HG02642 (cell line): ENCODE results near the gene PXYLP1.
A peak's percentile ranks its signal among the peaks of the same experiment; 100 is the strongest.
"Not testable (repeated sequence)": the region's sequence is repeated elsewhere in the genome, so short reads cannot be mapped to it uniquely, and the experiment has no call there.

Experiments used
- ATAC-seq: cut with Tn5 transposase; IDR thresholded peaks from one replicate; pipeline ENCODE4 v1.9.1; 2021; ENCODE audit warnings: mild to moderate bottlenecking; ENCODE audit not compliant: unreplicated experiment, poor library complexity

PXYLP1 gene

DNA sequence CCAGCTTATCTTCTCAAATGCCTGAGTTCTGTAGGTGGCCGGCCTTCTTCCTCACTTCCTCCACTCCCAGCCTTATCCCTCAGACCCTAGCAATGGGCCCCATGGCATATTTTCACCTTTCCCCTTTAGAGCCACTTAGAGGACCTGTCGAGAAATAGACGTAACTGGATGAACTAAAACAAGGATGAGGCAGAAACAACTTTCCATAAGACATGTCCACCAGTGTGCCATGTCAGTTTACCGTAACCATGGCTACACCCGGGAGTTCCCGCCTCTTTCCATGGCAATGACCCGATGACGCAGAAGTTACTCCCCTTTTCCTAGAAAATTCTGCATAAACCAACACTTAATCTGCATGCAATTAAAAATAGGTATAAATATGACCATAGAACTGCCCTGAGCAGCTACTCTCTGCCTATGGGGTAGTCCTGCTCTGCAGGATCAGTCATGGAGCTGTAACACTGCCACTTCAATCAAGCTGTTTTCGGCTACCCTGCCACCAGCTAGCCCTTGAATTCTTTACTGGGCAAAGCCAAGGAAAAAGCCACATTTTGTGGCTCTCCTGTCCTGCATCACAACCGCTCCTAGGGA, 81.6 kb downstream of the PXYLP1 start:
- no peak for ATAC-seq

DNA sequence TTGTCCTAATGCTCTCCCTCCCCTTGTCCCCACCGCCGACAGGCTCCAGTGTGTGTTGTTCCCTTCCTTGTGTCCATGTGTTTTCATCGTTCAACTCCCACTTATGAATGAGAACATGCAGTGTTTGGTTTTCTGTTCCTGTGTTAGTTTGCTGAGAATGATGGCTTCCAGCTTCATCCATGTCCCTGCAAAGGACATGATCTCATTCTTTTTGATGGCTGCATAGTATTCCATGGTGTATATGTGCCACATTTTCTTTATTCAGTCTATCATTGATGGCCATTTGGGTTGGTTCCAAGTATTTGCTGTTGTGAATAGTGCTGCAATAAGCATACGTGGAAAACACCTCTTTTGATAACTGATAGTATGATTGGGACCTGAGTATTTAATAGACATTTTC, 82.8 kb downstream of the PXYLP1 start:
- not testable (repeated sequence) for ATAC-seq

DNA sequence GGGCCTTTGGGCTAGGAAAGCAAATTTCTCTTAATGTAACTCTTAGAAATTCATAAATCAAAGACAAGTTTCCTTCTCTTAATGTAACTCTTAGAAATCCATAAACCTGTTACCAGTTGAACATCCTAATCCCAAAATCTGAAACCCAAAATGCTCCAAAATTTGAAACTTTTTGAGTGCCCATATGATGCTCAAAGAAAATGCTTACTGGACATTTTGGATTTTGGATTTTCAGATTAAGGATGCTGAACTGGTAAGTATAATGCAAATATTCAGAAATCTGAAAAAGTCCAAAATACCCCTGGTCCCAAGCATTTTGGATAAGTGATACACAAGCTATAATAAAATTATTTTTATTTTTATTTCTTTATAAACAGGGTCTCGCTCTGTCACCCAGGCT, 85.2 kb downstream of the PXYLP1 start:
- no peak for ATAC-seq

DNA sequence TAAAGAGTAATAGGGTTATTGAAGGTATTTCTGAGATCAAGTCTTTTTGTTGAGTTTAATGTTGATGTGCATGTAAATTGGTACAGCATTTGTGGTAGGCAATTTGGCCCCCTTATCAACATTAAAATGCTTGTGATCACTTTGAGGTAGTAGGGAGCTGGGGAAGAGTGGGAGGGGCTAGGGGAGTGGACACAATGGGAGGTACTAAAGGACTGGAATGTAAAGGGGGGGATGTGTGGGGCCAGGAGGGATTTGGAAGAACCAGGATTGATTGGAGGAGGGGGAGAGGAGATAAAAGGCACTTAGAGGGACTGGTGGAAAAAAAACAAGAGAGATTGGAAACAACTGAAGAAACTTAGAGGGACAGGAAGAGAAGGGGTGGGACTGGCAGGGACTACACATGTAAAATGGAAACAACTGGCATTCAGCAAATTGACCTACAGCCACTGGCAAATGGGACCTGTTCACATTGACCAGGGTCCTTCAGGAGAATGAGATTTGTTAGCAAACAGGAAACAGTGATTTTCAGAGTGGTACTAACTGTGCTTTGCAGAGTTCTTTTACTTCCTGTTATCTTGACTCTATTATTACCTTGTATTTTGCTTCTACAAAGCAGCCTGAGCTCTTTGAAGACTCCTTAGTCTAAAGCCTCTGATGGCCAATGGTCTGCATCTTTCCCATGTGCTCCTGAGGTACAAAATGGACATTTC, 88.9 kb downstream of the PXYLP1 start:
- ATAC-seq, result no peak

DNA sequence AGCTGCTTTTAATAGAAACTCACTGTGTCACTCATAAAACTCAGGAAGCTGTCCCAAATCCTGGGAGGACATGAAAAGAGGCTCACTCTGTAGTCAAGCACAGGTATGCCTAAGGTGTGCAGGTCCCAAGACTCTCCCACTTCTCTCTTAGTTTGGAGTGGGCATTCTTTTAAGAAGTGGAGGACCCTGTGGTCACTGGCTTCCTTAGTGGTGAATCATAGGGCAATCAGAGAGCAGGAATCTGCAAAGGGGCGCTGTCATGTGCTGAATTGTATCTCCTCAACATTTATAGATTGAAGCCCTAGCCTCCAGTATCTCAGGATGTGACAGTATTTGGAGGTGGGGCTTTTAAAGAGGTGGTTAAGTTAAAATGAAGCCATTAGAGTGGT, 89.5 kb downstream of the PXYLP1 start:
- no peak for ATAC-seq

DNA sequence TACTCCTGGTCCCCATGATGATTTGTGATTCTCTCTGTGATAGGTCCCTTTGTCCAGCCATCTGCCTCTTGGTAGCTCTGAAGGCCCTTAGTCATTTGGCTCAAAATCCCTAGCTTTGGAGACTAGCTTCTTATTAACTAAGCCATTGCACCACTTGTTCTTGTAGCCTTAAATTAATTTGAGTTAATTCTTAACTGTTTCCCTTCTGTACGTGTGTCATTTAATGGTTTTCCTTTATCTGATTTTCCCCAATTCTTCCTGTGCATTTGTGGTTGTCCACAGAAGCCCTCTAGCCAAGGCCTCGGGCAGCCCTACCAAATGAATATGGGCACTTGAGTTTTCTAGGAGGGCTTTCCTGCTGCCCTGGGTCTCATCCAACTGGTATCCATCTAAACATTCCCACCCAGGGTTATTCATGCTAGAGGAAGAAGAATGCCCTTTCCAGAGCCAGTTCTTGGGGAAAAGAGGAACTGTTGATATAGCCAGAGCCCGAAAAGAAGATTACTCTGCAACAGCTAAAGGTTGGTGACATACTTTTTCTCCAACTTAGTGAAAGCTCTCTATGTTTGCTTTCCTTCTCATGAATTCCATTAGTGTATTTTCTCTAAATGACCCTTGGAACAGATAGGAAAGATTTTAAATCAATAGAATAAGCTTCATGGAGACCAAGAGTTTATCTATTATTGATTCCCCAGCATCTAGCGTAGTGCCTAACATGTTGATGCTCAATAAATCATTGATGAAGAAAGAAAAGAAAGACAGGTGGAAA, 92.5 kb downstream of the PXYLP1 start:
- ATAC-seq, result no peak

DNA sequence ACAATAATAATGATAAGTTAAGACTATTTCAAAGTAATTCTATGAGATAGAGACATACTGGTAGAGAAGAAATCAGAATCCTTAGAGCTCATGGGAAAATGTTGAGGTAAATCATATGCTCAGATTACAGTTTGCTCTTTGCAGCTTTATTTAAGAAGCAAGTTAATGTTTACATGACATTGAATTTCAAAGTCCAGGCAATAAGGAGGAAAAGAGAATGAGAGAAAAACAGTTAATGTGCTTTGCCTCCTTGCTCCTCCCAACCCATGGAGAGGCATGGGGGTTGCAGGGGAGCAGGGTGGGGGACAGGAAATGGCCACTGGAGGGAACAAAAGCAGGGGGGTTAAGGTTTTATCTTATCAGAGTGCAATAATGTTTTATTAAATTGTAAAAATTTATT, 94.5 kb downstream of the PXYLP1 start:
- no peak for ATAC-seq

DNA sequence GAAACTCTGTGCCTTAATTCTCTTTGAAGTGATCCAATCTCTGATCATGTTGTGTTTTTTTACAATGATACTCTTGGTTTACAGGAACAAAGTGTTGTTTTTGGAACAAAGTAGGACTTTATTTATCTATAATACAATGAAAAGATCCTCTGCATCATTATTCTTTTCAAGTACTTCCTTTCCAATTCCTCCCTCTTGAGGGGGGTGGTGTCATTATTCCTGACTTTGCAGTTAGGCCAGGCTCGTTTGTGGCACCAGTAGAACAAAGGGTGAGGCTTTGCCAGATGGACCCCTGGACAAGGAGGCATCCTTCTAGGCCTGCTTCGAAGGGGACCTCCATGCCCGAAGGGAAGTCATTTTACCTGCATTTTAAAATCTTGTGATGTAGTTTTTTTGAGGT, 95.0 kb downstream of the PXYLP1 start:
- ATAC-seq, result no peak

DNA sequence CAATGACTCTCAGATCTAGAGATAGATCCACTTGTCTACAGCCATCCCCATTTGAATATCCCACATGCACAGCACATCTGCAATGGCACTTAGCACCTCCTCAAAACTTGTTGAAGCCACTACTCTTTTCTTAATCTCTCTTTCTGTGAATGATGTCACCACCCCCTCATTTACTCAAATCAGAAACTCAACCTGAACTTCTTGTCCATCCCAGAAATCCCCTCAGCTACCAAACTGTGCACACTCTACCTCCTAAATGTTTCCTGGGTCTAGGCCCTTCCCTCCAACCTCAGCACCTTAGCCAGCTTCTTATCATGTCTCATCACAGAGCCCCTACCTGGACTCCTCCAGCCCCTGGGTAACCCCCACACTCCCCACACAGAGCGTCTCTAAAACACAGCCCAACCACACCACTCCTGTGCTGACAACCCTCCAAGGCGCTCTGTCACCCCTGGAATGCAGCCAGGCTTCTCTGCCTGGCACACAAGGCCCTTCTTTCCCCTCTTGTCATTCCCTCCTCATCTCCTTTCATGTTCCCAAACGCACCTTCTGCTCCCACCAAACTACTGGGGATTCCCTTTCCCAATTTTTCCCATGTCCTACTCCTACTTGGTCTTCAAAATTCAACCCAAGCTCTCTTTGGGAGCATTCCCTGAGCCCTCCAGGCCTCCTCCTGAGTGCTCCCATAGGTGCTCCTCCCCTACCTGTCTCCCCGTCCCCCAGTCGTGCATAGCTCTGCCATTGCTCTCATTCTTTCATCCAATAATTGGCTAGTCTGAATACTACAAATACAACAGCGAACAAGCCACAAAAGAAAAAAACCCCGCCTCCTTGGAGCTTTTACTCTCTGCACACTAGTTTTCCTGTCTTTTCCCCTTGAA, 96.9 kb downstream of the PXYLP1 start:
- peak; percentile 59 for ATAC-seq

DNA sequence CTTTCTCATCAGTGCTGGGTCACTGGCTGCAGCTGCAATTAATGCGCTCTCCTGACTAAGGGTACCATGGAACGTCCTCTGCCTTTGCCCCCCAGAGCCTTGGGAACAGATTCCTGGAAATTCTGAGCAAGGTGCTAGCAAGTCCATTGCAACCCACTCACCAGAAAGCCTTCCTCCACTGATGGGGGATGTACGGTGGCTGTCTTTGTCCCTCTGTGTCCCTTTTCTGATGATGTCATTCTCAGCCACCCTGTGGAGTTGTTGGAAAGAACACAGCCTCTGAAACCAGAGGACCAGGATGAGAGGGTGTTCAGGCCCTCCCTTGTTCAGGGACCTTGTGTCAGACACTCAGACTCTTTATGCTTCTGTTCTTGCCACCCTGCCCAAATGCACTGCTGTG, 98.6 kb downstream of the PXYLP1 start:
- no peak for ATAC-seq

DNA sequence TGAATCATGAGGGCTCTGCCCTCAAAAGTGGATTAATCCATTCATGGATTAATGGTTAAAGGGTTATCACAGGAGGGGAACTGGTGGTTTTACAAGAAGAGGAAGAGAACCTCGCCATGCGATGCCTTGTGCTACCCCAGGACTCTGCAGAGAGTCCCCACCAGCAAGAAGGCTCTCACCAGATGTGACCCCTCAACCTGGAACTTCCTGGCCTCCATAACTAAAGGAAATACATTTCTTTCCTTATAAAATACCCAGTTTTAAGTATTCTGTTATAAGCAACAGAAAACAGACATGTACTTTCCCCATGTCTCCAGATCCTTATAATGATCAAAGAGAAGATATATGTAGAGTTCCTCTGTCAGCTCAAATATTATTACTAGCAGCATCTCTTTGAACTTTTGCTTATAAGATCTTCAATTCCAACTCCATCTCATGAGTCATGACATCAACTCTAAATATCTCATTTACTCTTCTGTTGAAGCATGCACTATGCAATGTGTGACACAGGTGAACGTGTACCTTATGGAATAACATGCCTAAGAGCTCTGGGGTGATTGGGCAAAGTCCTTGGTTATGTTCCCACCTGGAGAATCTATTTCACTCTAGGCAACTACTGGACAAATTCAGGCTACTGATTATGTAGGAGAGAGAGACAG, 99.2 kb downstream of the PXYLP1 start:
- ATAC-seq, result no peak

DNA sequence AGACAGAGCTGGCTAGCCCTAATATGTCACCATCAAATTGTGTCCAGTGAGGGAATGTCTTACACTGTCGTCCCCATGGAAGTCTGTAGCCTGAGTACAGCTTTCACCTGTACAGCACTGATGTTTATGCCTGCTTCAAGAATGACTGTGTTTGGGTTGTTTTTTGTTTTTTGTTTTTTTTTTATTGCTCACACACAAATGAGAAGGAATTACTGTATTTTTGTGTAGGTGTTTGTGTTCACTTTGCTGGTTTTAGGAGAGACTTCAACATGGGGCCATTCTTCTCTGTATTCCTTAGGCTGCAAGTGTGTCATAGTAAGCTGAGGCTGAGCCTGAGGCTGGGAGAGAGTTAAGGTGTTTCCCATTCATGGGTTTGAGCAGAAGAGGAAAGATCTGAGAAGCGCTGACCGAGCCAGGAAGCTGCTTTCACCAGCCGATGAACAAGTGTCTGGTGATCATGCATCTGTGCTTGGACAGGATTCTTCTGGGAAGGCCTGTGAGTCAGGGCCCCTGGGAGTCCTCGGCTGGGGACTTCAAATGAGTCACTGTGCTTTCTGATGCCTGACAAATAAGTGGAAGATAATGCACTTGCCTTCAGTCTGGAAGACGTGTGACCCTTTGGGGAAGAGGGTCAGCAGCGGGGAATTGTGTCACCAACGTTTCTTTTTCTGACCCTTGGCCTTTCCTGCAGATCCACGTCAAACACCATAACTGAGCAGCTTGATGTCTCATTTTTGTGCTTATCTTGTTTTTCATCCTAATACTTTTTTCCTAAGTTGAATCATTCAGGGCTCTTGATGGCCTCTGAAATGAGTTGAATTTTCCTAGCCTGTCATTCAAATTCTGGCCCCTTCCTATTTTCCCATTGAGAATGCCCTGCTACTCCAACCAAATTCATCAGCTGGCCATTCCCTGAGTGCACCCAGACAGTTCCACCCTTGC, 100.0 kb downstream of the PXYLP1 start:
- ATAC-seq, result peak; percentile 49

DNA sequence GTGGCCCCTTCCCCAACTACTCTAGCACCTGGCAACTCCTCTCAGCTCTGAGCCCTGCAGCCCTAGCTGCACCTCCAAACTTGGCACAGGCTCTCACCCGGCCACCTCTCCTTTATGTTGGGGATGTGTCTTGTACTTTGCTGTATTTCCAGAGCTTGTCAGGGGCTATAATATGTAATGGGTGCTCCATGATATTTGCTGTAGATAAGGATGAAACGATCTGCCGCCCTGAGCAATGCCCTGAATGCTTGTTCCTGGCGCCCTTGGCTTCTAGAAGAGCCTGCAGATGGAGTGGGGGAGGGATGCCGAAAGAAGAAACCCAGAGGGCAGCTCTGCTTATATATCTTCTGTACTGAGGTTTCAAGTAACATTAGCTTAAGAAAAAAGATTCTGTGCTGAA, 100.8 kb downstream of the PXYLP1 start:
- ATAC-seq, result no peak

DNA sequence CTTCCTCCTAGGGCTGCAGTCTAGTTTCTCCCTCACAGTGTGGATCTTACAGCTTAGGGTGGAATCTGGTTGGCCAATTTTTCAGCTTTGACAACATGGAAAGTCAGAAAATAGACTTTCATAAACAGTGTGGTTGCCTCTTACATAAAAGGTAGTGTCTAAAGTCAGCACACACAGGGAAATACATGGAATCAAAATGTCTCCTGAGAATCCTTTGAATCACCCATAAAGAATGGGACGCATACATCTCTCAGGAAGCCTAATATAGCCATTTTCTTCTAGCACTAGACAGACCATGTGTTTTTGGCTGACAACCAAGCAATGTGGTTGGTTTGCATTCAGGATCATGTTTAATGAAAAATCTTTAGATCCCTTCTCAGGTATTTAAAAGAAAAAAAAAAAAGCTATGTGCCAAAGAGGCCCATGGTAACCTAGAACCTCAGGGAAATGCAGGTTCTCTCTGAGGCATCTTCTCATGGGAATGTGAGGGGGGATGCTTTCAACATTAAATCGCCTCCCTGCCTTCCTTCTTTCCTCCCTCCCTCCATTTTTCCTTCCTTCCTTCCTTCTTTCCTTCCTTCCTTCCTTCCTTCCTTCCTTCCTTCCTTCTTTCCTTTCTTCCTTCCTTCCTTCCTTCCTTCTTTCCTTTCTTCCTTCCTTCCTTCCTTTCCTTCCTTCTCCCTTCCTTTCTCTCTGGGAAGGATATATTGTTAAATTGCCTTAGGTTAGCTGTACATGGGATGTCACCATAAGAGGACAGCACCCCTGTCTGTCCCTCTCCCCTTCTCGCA, 102.4 kb downstream of the PXYLP1 start:
- no peak for ATAC-seq

DNA sequence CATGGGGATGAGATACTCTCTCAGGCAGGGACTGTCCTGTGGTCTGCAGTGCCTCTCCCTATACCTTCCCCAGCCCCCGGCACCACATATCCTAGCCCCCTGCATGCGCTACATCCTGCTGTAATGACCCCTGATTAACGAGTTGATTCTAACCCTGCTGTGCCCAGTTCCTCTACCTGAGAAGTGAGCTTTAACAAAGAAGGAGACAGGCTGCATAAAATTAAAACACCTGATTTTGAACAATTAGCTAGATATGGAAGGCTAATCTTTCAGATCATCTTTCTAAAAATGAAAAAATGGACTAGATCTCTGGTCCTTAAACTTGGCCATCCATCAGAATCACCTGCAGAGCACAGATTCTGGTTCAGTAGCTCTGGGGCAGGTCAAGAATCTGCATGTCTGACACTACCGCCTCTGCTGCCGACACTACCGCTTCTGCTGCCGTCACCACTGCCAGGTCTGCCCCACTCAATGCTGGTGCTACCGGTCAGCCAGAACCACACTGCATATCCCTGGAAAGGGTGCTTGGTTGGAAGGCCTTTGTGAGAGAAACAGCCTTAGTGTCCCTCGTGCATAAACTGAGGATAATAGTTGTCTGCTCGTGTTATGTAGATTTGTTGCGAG, 103.1 kb downstream of the PXYLP1 start:
- no peak for ATAC-seq

DNA sequence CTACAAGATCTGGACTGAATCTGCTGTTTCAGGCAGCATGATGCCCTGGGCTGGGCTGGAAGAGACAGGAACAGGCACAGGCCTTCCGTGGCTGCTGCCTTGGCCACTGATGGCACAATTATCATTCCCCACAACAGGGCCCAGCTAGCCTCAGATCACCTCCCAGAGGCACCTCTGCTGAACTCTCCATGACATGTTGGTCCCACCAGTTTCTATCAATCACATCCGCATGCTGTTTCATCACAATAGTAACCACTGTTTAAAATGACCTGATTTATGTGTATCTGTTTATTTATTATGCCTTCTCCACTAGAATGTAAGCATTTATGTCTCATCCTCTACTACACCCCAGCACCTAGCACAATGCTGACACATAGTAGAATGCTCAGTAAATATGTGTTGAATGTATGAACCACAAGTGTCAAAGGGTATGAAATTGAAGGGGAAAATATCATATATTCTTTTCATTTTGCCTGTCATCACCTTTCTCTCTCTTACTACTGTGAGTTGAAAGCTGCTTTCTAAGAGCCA, 104.0 kb downstream of the PXYLP1 start:
- no peak for ATAC-seq

DNA sequence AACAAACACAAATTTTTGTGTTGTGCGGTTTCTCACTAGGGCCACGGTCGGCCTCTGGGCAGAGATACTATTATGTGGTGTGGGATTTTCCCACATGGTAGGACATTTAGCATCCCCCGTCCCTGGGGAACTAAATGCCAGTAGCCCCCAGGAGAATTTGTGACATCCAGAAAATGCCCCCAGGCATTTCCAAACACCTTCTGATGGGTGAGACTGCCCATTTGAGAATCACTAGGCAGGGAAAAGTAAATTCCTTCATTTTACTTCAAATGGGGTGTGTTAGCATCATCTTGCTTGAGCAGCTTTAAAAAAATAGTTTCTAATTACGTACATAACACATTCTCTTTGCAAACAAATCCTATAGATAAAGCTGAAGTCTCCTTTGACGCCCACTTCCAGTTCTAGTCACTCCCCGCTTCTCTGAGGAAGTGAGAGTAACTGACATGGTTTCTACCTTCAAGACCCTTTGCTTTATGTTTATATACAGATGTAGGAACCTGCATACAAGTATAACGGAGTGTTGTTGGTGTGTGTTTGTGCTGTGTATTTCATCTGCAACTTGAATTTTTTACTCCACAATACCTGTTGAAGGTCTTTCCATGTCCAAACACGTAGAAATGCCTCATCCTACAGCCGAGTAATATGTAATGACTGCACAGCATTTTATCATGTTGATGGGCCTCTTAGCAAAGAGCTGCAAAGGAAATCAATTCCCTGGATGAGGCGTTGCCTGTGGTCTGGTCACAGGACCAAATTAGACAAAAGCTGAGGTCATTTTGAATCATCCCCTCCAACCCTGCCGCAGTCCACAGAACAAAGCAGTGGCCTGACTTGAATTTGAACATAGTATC, 105.3 kb downstream of the PXYLP1 start:
- ATAC-seq, result peak; percentile 84
